OCI-M2 (cell line): ENCODE data around the gene RPTOR.
"Not testable (repeated sequence)": the region's sequence is repeated elsewhere in the genome, so short reads cannot be mapped to it uniquely, and the experiment has no call there.

Experiments
- DNase-seq: peaks from one replicate; lab custom pipeline; 2025; ENCODE audit not compliant: unreplicated experiment; lab: John Stamatoyannopoulos, UW

The RPTOR gene

DNA sequence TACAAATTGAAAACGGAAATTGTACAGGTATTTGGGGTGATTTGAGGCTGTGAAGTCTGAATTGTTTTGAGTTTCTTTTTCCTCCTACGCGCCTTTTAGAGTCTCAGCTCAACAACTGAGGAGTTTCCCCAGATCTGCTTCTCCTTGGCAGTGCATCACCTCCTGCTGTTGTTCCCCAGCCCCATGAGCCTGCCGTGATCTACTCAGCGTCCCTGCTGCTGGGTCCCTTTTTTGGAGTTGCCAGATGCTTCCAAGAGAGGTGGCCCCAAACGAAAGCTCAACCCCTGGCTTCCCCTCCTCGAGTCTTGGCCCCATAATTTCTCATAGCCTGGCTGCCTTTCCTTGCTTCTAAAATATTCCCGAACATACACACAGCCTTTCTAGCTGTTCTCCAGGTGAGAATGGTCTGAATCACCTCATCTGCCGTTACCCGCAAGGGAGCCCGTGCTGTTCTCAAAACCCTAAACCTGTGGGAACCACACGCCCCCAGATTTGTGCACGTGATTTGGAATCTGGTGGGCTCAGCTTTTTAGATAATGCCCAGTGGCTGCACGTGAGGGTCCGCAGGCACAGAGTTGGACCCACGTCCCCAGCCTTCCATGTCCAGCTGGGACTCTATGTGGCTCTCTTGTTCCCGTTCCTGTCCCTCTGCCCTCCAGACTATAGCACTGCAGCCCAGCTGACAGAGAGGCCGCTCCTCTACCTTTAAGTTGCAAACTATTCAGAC lies 267.9 kb downstream of the RPTOR start:
- DNase-seq: no peak

DNA sequence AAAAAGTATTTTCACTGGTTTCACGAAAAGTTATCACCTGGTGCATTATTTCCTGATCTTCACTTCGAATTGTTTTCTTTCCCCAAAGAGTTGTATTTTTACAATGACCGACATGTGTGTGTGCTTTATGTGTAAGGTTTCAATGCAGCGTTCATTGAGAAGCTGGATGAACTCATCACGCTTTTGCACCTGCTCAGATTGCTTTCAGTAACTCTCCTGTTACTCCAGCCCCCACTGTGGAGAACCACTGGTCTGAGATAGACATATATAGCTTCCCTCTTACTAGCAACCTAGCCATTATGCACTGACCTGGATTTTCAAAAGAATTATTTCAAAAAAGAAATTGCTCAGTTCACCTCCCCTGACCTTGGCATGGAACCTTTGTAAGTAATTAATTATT lies 268.7 kb downstream of the RPTOR start:
- no peak for DNase-seq

GRCh38 chr17:80814491-80814890 lies 269.9 kb downstream of the RPTOR start:
- no peak for DNase-seq

DNA sequence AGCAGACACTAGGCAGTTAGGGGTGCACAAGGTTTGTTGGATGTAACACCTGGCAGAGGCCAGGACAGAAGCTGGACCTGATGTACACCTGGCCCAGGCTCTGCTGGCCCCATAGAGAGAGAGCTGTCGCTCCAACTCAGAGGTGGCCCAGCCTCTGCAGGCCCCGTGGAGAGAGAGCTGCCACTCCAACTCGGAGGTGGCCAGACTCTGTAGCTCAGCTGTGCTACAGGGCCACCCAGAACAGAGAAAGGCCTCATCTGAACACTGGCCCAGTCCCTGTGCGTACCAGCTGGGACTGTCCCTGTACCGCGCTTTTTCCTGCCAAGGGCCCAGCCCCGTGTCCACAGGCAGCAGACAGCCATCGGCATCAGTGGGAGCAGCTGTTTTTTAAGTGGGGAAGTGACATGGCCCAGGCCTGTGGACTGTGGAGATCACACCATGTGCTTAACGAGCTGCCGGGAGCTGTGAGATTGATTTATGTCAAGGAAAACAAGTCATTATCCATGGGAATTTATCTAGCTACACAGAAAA lies 270.6 kb downstream of the RPTOR start:
- no peak for DNase-seq

DNA sequence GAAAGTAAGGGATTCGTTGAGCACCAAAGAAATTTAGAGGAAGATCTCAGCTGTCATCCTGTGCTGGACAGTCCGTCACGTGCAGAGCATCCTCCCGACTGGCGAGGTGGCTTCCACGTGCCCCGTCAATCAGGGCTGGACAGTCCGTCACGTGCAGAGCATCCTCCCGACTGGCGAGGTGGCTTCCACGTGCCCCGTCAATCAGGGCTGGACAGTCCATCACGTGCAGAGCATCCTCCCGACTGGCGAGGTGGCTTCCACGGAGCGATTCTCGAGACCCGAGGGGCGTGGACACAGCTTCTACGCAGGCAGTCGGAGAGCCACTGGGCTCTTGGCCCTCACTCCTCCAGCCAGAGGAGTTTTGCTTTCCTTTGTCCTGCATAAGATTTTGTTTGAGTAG lies 271.1 kb downstream of the RPTOR start:
- not testable (repeated sequence) for DNase-seq

DNA sequence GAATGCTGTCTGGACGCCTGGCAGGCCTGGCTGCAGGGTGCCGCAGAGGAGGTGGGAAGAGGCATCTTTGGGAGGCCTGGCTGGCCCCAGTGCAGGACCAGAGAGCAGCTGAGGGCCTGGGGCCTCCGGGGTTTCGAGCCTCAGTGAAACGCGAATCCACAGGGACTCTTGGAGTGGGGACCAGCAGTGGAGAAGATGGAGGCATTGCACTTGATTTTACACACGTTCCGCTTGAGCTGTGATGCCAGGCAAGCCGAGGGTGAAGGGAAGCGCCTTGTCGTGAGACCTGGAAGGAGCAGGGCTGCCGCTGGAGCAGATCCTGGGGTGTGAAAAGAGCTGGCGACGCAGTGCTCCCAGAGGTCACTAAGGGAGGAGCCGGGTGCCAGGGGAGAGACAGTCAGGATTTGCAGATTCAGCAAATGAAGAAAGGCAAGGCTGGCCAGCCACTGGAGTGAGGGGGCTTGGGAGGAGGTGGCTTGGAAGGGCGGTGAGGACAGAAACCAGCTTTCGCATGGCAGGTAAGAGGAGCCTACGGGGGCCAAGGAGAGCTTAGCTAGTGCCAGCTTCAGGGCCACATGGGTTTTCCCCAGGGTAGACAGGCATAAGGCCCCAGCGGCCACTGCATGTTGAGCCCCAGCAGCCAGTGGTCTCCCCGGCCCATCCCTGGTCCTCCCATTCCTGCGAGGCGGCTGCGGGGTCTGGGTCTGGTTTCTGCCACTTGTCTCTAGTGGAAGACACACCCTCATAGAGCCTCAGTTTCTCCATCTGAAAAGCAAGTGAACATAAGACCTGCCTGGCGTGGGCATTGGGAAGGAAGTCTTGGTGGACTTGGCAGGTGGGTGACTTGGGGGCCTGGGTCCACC lies 271.8 kb downstream of the RPTOR start:
- DNase-seq: no peak

DNA sequence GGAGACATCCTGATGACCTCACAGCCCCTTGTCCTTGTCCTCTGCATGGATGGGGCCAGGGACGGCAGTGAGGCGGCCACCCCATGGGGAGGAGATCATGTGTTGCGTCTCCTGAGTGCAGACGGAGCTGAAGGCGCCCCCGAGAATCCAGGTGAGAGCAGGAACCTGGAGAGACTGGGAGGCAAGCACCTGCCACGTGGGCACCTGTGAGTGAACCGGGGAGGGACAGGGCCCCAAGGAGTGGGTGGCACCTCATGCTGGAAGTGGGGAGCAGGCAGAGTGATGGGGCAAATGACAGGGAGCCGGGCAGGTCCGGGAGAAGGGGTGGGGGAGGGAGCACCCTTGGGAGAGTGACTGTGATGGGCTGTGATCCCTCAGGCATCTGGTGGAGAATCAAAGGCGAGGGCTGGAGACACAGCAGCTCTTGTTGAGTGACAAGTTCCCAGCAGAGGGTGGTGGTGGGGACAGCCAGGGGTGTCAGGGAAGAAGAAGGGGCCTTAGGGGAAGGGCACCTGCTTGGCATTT lies 272.7 kb downstream of the RPTOR start:
- no peak for DNase-seq

GRCh38 chr17:80817861-80818260 lies 273.2 kb downstream of the RPTOR start:
- DNase-seq: no peak

GRCh38 chr17:80818871-80819270 lies 274.2 kb downstream of the RPTOR start:
- no peak for DNase-seq

GRCh38 chr17:80819422-80820164 lies 275.0 kb downstream of the RPTOR start:
- no peak for DNase-seq

DNA sequence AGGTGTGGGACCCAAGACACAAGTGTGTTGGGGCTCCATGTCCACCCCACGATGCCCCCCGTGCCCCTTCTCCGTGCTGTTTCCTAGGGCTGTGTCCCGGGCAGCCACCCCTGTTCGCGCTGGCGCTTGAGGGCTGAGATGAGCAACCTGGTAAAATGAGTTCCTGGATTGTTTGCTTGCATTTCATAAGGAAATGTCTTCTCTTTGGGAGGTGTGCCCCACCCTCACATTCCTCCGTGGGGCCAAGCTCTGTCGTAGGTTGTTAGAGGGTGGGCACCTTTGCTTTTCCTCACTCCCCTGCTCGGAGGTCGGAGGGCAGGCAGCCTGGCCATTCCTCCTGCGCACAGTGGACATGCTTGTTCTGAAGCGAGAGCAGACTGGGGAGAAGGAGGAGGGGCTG lies 275.7 kb downstream of the RPTOR start:
- no peak for DNase-seq

DNA sequence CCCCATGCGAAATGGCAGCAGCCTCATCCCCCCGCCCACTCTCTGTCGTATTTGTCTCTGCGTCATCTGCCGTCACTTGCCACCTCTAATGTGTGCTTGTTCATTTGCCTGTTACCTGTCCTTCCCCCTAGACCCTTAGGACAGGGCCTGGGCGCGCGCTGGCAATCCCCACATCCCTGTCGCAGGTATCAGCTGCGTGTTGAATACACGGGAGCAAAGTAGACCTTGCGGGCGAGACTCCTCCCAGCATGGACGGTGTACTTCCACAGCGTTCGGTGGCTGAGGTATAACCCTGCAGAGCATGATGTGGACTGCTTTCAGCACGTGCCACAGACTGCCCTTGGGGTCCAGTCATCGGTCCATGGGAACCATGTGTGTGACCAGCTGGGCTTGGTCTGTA lies 276.9 kb downstream of the RPTOR start:
- DNase-seq: no peak

DNA sequence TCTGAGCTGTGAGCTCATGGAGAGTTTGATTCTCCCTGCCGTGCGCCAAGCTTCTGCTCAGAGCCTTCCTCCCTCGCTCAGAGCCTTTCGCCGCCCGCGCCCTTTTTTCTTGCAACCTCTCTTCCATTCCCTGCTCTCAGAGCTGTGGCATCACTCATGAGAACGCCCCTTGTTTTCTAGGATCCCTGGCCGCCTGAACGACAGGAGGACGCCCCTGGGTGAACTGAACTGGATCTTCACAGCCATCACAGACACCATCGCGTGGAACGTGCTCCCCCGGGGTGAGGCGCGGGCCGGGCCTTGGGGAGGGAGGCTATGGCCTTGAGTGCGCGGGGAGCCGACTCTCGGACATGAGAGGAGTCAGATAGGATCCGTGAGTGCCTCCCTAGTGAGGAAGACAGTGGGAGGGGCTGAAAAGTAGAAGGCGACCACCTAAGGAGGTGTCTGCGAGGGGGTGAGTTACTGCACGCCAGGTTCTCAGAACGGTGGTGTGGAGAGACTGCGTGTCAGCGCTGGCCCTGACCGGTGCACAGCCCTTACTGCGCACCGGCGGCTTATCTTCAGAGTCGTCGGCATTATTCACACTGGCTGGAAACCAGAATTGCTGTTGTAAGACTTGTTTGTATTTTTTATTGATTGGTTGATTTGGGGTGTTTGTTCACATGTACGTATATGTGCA lies 277.5 kb downstream of the RPTOR start:
- DNase-seq: no peak

DNA sequence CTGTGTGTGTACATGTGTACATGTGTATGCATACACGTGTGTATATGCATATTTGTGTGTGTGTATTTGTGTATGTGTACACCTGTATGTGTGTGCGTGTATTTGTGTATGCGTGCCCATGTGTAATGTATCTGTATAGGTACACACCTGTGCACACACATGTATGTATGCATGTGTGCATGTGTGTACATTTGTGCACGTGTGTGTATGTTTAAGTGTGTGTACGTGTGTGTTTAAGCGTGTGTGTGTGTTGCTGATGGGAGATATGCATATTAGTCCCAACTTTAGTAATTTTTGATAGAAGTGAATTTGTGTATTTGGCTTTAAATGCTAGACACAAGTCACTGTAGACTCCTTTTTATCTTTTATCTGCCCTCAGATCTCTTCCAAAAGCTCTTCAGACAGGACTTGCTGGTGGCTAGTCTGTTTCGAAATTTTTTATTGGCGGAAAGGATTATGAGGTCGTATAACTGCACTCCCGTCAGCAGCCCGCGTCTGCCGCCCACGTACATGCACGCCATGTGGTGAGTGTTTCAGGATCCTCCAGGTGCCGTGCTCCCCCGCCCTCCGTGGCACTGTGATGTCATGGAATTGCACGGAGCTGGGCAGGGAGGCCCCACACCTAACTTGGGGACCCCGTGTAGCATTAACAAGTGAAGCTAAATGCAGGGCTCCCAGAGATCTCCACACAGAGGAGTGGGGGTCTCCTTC lies 278.2 kb downstream of the RPTOR start:
- DNase-seq: no peak

GRCh38 chr17:80824549-80825470 lies 280.2 kb downstream of the RPTOR start:
- DNase-seq: no peak

DNA sequence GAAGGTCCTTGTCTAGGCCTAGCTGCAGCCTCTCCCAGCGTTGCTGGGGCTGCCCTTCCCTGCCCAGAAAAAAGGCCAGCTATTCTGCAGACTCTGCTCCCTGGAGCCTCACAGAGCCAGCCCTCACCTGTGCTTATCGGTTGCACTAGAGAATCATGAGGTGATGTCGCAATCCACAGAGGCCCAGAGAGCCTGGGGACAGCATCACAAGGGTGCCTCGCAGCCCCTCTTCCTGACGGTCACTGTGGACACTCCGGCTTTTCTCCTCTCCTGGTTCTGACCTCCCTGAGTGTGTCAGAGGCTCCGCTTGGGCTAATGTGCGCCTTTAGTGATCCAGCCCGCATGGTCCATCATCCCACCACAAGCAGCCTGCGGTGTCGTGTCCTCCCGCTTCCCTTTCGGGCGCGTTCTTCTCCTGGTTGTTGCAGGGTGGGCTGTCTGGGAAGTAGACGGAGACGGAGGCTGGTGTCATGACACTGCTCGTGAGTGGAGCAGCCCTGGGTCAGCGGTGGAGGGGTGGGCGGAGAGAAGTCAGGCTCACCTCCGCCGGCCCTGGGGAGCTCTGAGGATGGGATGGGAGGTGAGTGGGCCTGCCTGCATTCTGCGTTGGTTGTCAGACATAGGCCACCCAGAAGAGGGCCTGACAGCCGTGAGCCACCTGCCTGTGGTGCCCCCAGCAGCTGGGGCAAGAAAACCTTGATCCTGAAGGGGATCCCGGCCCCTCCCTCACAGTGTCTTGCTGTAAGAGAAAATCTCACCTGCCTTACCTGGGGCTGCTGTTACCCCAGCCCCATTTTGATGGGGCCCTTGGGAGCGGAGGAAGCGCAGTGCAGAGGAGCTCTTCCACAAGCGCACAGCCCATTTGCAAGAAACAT lies 281.1 kb downstream of the RPTOR start:
- DNase-seq: no peak

DNA sequence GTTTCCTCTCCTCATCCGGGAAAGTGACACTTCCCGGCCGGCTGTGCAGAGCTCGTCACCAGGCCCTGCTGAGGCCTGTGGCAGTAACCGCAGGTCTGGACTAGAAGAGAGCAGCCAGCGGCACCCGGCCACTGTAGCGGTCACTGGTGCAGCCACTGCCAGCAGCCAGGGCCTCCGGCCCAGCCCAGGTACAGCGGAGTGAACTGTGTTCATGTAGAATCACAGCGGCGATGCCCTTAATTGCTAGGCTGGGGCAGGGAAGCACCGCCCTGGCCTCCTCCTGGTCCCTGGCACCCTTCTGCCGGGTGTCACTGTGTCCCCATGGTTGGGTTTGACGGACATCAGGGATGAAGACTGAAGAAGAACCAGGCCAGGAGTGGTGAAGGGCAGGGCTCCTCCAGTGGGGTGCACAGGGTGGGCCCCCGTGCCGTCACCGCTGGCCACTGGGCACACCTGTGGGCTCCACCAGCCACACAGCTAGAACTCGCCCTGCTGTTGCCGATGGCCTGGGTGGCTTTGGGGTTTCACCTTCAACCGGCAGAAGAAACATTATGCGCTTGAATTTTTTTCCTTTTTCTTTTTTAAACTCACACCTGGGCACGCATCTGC lies 281.8 kb downstream of the RPTOR start:
- no peak for DNase-seq
